ENCODE measurements around the gene KCNV2. TPM values are rescaled to one million over a fixed set of nuclear protein-coding genes. Genes with fewer than 3 reads are reported as not detected.

Gene KCNV2
- not detected in 2 replicates for total RNA-seq

DNA sequence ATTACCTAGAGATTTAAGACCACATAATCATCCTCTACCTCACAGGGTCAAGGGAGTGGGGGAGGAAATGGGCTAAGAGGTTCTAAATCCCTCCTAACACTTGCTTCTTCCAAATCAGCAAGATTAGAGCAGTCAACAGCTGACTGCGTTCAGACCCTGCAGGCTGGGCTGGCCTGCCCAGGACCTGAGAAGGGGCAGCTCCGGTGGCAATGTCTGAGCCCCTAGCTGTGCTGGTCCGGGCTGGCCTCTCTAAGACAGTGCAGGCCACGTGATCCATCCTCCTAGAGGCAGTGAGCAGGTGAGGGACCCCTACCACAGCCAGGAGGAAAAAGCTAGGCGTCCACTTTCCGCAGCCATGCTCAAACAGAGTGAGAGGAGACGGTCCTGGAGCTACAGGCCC lies at the start of gene KCNV2:
Gene KCNV2, plus strand, starts transcription at position 126 of the 400 bp plus-strand sequence. Its CDS starts 230 bp downstream, at position 356.

Other genes with a start within 250 kb of the KCNV2 start
- 1.4 and 1.6 TPM in 2 replicates for gene VLDLR, start 95.7 kb upstream of the KCNV2 start, total RNA-seq
- 20.7 and 32.7 TPM in 2 replicates for gene PUM3, start 126.6 kb downstream of the KCNV2 start, total RNA-seq